ENCODE data around the gene GEMIN7.

GEMIN7 gene

DNA sequence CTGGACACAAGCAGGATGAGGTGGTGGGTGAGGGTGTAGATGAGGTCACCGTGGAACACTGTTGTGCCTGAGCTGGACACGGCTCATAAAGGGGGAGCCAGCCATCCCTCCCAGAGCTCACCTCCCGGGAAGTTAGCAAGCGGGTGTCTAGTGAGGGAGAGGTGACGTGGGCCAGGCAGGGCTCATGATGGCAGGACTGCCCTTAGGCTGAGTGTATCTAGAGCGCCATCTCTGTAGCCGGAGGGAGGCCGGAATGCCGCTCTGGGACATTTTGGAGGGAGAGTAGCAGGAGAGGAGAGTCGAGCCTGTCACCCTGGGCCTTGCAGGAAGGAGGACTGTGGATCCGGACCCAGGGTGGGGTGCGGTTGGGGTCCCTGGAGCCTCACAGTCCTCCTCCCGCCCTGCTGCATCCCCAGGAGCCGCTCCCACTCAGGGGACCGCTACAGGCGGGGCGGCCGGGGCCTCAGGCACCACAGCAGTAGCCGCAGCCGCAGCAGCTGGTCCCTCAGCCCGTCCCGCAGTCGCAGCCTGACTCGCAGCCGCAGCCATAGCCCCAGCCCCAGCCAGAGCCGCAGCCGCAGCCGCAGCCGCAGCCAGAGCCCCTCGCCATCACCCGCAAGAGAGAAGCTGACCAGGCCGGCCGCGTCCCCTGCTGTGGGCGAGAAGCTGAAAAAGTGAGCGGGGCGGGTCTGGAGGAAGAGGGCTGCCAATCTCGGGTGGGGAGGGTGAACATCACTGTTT lies 12.0 kb upstream of the GEMIN7 start:
- TF ChIP-seq, protein P1, sequence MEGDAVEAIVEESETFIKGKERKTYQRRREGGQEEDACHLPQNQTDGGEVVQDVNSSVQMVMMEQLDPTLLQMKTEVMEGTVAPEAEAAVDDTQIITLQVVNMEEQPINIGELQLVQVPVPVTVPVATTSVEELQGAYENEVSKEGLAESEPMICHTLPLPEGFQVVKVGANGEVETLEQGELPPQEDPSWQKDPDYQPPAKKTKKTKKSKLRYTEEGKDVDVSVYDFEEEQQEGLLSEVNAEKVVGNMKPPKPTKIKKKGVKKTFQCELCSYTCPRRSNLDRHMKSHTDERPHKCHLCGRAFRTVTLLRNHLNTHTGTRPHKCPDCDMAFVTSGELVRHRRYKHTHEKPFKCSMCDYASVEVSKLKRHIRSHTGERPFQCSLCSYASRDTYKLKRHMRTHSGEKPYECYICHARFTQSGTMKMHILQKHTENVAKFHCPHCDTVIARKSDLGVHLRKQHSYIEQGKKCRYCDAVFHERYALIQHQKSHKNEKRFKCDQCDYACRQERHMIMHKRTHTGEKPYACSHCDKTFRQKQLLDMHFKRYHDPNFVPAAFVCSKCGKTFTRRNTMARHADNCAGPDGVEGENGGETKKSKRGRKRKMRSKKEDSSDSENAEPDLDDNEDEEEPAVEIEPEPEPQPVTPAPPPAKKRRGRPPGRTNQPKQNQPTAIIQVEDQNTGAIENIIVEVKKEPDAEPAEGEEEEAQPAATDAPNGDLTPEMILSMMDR (IDR thresholded peaks at IDR 0.05; ENCODE audit: unreplicated experiment in 3 of 3) = no peak
- H3K27ac Mint-ChIP-seq = no peak overlapping the region
- H3K27me3 Mint-ChIP-seq (ENCODE audit: low read depth) = no peaks in the 10 kb centered on the region
- no peaks in the 10 kb centered on the region for H3K9me3 Mint-ChIP-seq
- H3K36me3 Mint-ChIP-seq (ENCODE audit: low read depth) = peaks cover 38% of the 10 kb centered on the region
- no peak overlapping the region for H3K4me3 Mint-ChIP-seq
- no peaks in the 10 kb centered on the region for H3K4me1 Mint-ChIP-seq

DNA sequence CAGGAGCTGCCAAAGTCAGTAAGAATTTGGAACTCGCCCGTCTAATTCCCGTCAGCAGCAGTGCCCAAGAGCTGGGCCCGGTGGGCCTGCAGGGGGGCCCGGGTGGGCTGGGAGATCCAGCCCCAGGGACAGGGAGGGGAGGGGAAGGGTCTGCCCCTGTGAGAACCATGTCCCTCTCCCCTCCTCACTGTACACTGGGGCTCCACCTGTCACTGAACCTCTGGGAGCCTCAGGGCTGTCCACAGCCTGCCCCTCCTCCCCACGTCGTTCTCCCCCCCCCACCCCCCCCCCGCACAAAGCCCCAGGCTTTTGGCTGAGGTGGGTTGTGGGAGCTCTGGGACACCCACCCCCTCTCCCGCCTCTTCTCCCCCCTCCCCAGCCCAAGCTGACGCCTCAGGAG lies 11.0 kb upstream of the GEMIN7 start:
- no peaks in the 10 kb centered on the region for H3K4me1 Mint-ChIP-seq
- no peaks in the 10 kb centered on the region for H3K27me3 Mint-ChIP-seq (ENCODE audit: low read depth)
- TF ChIP-seq, protein P1 (IDR thresholded peaks at IDR 0.05; ENCODE audit: unreplicated experiment in 3 of 3) = no peak
- no peak overlapping the region for H3K4me3 Mint-ChIP-seq
- H3K27ac Mint-ChIP-seq = no peak overlapping the region
- H3K36me3 Mint-ChIP-seq (ENCODE audit: low read depth) = peaks cover 32% of the 10 kb centered on the region
- no peaks in the 10 kb centered on the region for H3K9me3 Mint-ChIP-seq

DNA sequence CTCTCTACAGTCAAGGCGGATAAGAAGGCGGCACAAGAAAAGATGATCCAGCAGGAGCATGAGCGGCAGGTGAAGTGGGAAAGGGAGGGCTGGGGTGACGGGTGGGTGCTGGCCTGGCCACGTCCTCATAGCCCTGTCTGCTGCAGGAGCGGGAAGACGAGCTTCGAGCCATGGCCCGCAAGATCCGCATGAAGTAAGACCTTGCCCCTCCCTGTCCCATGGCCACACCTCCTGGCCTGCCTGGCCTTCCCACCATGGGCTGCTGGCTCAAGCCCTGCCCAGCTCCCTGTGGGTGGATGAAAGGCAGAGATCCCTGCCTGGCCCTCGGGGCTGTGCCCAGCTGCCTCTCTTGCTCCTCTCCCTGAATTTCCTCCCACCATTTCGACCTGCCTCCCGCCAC lies 10.0 kb upstream of the GEMIN7 start:
- no peaks in the 10 kb centered on the region for H3K4me1 Mint-ChIP-seq
- H3K9me3 Mint-ChIP-seq = no peaks in the 10 kb centered on the region
- TF ChIP-seq, protein P1 (IDR thresholded peaks at IDR 0.05; ENCODE audit: unreplicated experiment in 3 of 3) = no peak

DNA sequence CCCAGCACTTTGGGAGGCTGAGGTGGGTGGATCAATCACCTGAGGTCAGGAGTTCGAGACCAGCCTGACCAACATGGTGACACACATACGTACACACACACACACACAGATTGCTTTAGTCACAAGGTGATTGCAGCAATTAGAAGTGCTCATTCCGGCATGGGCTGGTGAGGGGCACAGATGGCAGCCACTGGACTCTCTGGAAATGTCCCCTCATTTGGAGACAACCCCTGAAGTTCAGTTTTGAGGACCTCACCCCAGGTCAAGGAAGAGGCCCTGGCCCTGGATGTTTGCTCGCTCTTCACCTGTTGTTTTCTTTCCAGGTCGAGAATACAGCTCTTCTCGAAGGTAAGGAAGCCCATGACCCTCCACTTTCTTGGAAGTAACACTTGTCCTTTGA lies 8.8 kb upstream of the GEMIN7 start:
- no peak overlapping the region for H3K4me3 Mint-ChIP-seq
- TF ChIP-seq, protein P1 (IDR thresholded peaks at IDR 0.05; ENCODE audit: unreplicated experiment in 3 of 3) = no peak
- no peak overlapping the region for H3K27ac Mint-ChIP-seq
- H3K36me3 Mint-ChIP-seq (ENCODE audit: low read depth) = peaks cover 24% of the 10 kb centered on the region
- H3K9me3 Mint-ChIP-seq = no peaks in the 10 kb centered on the region
- peaks cover 5% of the 10 kb centered on the region for H3K4me1 Mint-ChIP-seq
- peaks cover 7% of the 10 kb centered on the region for H3K27me3 Mint-ChIP-seq (ENCODE audit: low read depth)

More for the DNA sequence above, 10.0 kb upstream of the GEMIN7 start:
- H3K4me3 Mint-ChIP-seq = no peak overlapping the region
- no peaks in the 10 kb centered on the region for H3K27me3 Mint-ChIP-seq (ENCODE audit: low read depth)
- peaks cover 28% of the 10 kb centered on the region for H3K36me3 Mint-ChIP-seq (ENCODE audit: low read depth)
- H3K27ac Mint-ChIP-seq = no peak overlapping the region

DNA sequence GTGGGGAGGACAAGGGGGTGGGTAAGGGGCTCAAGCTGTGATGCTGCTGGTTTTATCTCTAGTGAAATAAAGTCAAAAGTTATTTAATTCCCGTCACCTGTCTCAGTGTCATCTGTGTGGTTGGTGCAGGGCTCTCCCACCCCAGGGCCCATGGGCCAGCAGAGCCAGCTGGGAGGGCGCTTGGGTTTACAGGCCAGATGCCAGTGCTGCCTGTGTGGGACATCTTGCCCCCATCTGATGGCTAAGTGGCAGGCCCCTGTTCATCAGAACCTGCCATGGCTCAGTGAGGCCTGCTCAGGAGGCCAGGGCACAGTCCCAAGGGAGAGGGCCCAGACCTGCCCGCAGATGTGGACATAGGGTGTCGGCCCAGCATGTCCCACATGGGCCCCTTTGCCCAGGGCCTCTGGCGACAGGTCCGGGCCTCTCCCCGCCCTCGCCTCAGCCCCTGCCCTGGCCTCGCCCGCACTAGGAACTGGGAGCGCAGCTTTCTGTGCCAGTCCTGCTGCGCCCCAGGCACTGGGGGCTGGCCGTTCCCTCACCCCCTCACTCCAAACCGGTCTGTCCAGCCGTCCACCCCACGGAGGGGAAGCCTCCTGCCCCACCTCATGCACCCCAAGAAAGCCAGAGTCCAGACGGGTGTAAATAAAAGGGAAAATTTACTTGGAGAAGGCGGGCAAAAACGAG lies 8.1 kb upstream of the GEMIN7 start:
- Mint-ChIP-seq H3K27me3 (ENCODE audit: low read depth) (peaks cover 12% of the 10 kb centered on the region), H3K9me3 (no peaks in the 10 kb centered on the region), H3K27ac (no peak overlapping the region), H3K36me3 (ENCODE audit: low read depth) (peaks cover 18% of the 10 kb centered on the region), H3K4me3 (no peak overlapping the region), H3K4me1 (peaks cover 5% of the 10 kb centered on the region)
- TF ChIP-seq, protein P1 (IDR thresholded peaks at IDR 0.05; ENCODE audit: unreplicated experiment in 3 of 3) = no peak
